Thyroid gland (tissue), 4 donors: ENCODE measurements around the gene LRMDA.

Source experiments
- CTCF ChIP-seq, 6 experiments: fragments of 200-600 bp in 3 of 6; fragments of 450-650 bp in 3 of 6; sonication (generic) in 3 of 6; IDR thresholded peaks; one replicate each; pipeline ENCODE4 v1.5.1; 2016 to 2019; ENCODE audit warnings: antibody characterized with exemption in 6 of 6, mild to moderate bottlenecking in 2 of 6, inconsistent platforms in 1 of 6, moderate library complexity in 1 of 6
- POLR2A ChIP-seq, 2 donors: fragments of 450-650 bp; IDR thresholded peaks; one replicate each; pipeline ENCODE4 v1.6.1; 2017; ENCODE audit warnings: antibody characterized with exemption in 2 of 2, mild to moderate bottlenecking in 2 of 2, moderate library complexity in 1 of 2

GRCh38 chr10:76113952-76114351 is 682.5 kb downstream of the LRMDA start:
- TF ChIP-seq POLR2A (IDR thresholded peaks at IDR 0.05) = no peak
- TF ChIP-seq CTCF (IDR thresholded peaks at IDR 0.05) = no peak
